Measurements from ENCODE around the gene SAMD10.
A peak's percentile ranks its signal among the peaks of the same experiment; 100 is the strongest.

SAMD10 gene

GRCh38 chr20:63968136-63968927 lies 11.1 kb downstream of the SAMD10 start:
- Histone ChIP-seq H3K4me1 (ENCODE audit: control insufficient read depth, insufficient read depth, low read length) (peaks cover 6% of the 10 kb centered on the region), H3K27ac (ENCODE audit: insufficient read depth, low read depth, low read length, poor library complexity, severe bottlenecking) (no peak overlapping the region), H3K9me3 (ENCODE audit: control insufficient read depth, low read length) (no peaks in the 10 kb centered on the region), H3K27me3 (ENCODE audit: control insufficient read depth, insufficient read depth, low read length, poor library complexity, severe bottlenecking) (peaks cover 15% of the 10 kb centered on the region), H3K36me3 (ENCODE audit: control insufficient read depth, insufficient read depth, low read length) (peaks cover 29% of the 10 kb centered on the region), H3K4me3 (ENCODE audit: insufficient read depth, low read depth, low read length) (peak overlapping the region; percentile 61)
- WGBS, 2 experiments: 89 to 92% methylated on average over 14 of the region's 14 CpGs

GRCh38 chr20:63967330-63968135 lies 11.9 kb downstream of the SAMD10 start:
- no peak overlapping the region for H3K4me3 ChIP-seq (ENCODE audit: insufficient read depth, low read depth, low read length)
- 93% methylated on average over 28 of the region's 28 CpGs for WGBS, 2 experiments
- H3K9me3 ChIP-seq (ENCODE audit: control insufficient read depth, low read length): no peaks in the 10 kb centered on the region
- peaks cover 12% of the 10 kb centered on the region for H3K27me3 ChIP-seq (ENCODE audit: control insufficient read depth, insufficient read depth, low read length, poor library complexity, severe bottlenecking)
- H3K4me1 ChIP-seq (ENCODE audit: control insufficient read depth, insufficient read depth, low read length): peaks cover 6% of the 10 kb centered on the region
- no peak overlapping the region for H3K27ac ChIP-seq (ENCODE audit: insufficient read depth, low read depth, low read length, poor library complexity, severe bottlenecking)
- peaks cover 34% of the 10 kb centered on the region for H3K36me3 ChIP-seq (ENCODE audit: control insufficient read depth, insufficient read depth, low read length)

GRCh38 chr20:63966944-63967322 lies 12.5 kb downstream of the SAMD10 start:
- H3K36me3 ChIP-seq (ENCODE audit: control insufficient read depth, insufficient read depth, low read length): peaks cover 34% of the 10 kb centered on the region
- no peak overlapping the region for H3K27ac ChIP-seq (ENCODE audit: insufficient read depth, low read depth, low read length, poor library complexity, severe bottlenecking)
- no peak overlapping the region for H3K4me3 ChIP-seq (ENCODE audit: insufficient read depth, low read depth, low read length)
- H3K9me3 ChIP-seq (ENCODE audit: control insufficient read depth, low read length): no peaks in the 10 kb centered on the region
- peaks cover 6% of the 10 kb centered on the region for H3K4me1 ChIP-seq (ENCODE audit: control insufficient read depth, insufficient read depth, low read length)
- WGBS, 2 experiments: 95 to 97% methylated on average over 13 of the region's 13 CpGs
- H3K27me3 ChIP-seq (ENCODE audit: control insufficient read depth, insufficient read depth, low read length, poor library complexity, severe bottlenecking): peaks cover 12% of the 10 kb centered on the region

- no peaks in the 10 kb centered on the region for H3K9me3 ChIP-seq (ENCODE audit: control insufficient read depth, low read length)
- WGBS, 2 experiments: 96% methylated on average over 27 of the region's 27 CpGs
Observed at GRCh38 chr20:63966172-63966943, 13.1 kb downstream of the SAMD10 start.

GRCh38 chr20:63964412-63964811 lies 15.0 kb downstream of the SAMD10 start:
- H3K36me3 ChIP-seq (ENCODE audit: control insufficient read depth, insufficient read depth, low read length): peaks cover 43% of the 10 kb centered on the region
- 93 to 94% methylated on average over 16 of the region's 16 CpGs for WGBS, 2 experiments
- H3K9me3 ChIP-seq (ENCODE audit: control insufficient read depth, low read length): no peaks in the 10 kb centered on the region
- peaks cover 9% of the 10 kb centered on the region for H3K4me1 ChIP-seq (ENCODE audit: control insufficient read depth, insufficient read depth, low read length)
- no peaks in the 10 kb centered on the region for H3K27me3 ChIP-seq (ENCODE audit: control insufficient read depth, insufficient read depth, low read length, poor library complexity, severe bottlenecking)
- H3K27ac ChIP-seq (ENCODE audit: insufficient read depth, low read depth, low read length, poor library complexity, severe bottlenecking): no peak overlapping the region
- no peak overlapping the region for H3K4me3 ChIP-seq (ENCODE audit: insufficient read depth, low read depth, low read length)

More at GRCh38 chr20:63966172-63966943, 13.1 kb downstream of the SAMD10 start:
- H3K4me1 ChIP-seq (ENCODE audit: control insufficient read depth, insufficient read depth, low read length): peaks cover 6% of the 10 kb centered on the region
- H3K4me3 ChIP-seq (ENCODE audit: insufficient read depth, low read depth, low read length): no peak overlapping the region
- H3K36me3 ChIP-seq (ENCODE audit: control insufficient read depth, insufficient read depth, low read length): peaks cover 39% of the 10 kb centered on the region
- H3K27me3 ChIP-seq (ENCODE audit: control insufficient read depth, insufficient read depth, low read length, poor library complexity, severe bottlenecking): peaks cover 12% of the 10 kb centered on the region
- no peak overlapping the region for H3K27ac ChIP-seq (ENCODE audit: insufficient read depth, low read depth, low read length, poor library complexity, severe bottlenecking)

GRCh38 chr20:63963784-63964301 lies 15.6 kb downstream of the SAMD10 start:
- 95 to 96% methylated on average over 16 of the region's 16 CpGs for WGBS, 2 experiments
- no peak overlapping the region for H3K4me3 ChIP-seq (ENCODE audit: insufficient read depth, low read depth, low read length)
- peaks cover 13% of the 10 kb centered on the region for H3K4me1 ChIP-seq (ENCODE audit: control insufficient read depth, insufficient read depth, low read length)
- H3K27me3 ChIP-seq (ENCODE audit: control insufficient read depth, insufficient read depth, low read length, poor library complexity, severe bottlenecking): no peaks in the 10 kb centered on the region
- H3K9me3 ChIP-seq (ENCODE audit: control insufficient read depth, low read length): no peaks in the 10 kb centered on the region
- peaks cover 43% of the 10 kb centered on the region for H3K36me3 ChIP-seq (ENCODE audit: control insufficient read depth, insufficient read depth, low read length)
- H3K27ac ChIP-seq (ENCODE audit: insufficient read depth, low read depth, low read length, poor library complexity, severe bottlenecking): no peak overlapping the region

- Histone ChIP-seq H3K36me3 (ENCODE audit: control insufficient read depth, insufficient read depth, low read length) (peaks cover 43% of the 10 kb centered on the region), H3K4me1 (ENCODE audit: control insufficient read depth, insufficient read depth, low read length) (peaks cover 14% of the 10 kb centered on the region), H3K27me3 (ENCODE audit: control insufficient read depth, insufficient read depth, low read length, poor library complexity, severe bottlenecking) (no peaks in the 10 kb centered on the region), H3K4me3 (ENCODE audit: insufficient read depth, low read depth, low read length) (no peak overlapping the region), H3K27ac (ENCODE audit: insufficient read depth, low read depth, low read length, poor library complexity, severe bottlenecking) (no peak overlapping the region), H3K9me3 (ENCODE audit: control insufficient read depth, low read length) (no peaks in the 10 kb centered on the region)
- WGBS, 2 experiments: 95% methylated on average over 27 of the region's 27 CpGs
Observed at GRCh38 chr20:63963348-63963741, 16.1 kb downstream of the SAMD10 start.

- 96 to 97% methylated on average over 61 of the region's 61 CpGs for WGBS, 2 experiments
- Histone ChIP-seq H3K27me3 (ENCODE audit: control insufficient read depth, insufficient read depth, low read length, poor library complexity, severe bottlenecking) (no peaks in the 10 kb centered on the region), H3K36me3 (ENCODE audit: control insufficient read depth, insufficient read depth, low read length) (peaks cover 43% of the 10 kb centered on the region), H3K9me3 (ENCODE audit: control insufficient read depth, low read length) (no peaks in the 10 kb centered on the region), H3K27ac (ENCODE audit: insufficient read depth, low read depth, low read length, poor library complexity, severe bottlenecking) (no peak overlapping the region), H3K4me1 (ENCODE audit: control insufficient read depth, insufficient read depth, low read length) (peaks cover 21% of the 10 kb centered on the region), H3K4me3 (ENCODE audit: insufficient read depth, low read depth, low read length) (no peak overlapping the region)
Observed at GRCh38 chr20:63962426-63963347, 16.8 kb downstream of the SAMD10 start.
